ENCODE results near the gene ASAP3. TPM values are rescaled to one million over a fixed set of nuclear protein-coding genes. Genes with fewer than 3 reads are reported as not detected.
"Not testable (repeated sequence)": the region's sequence is repeated elsewhere in the genome, so short reads cannot be mapped to it uniquely, and the experiment has no call there.

ASAP3 gene
- total RNA-seq, 4 donors from 2014 or later: 68.7 to 130 (median 88.5) TPM

- no peaks in the 10 kb centered on the region for H3K36me3 ChIP-seq
- no peak for TF ChIP-seq POLR2AphosphoS5 (IDR thresholded peaks at IDR 0.05)
- no peak for TF ChIP-seq POLR2A (IDR thresholded peaks at IDR 0.05)
- TF ChIP-seq EP300 (IDR thresholded peaks at IDR 0.05): no peak
- TF ChIP-seq CTCF (IDR thresholded peaks at IDR 0.05): no peak
- H3K27ac ChIP-seq: no peak overlapping the region
- H3K4me3 ChIP-seq: no peak overlapping the region
- DNase-seq (ENCODE audit: low spot score in 2 of 2): no peak
- no peaks in the 10 kb centered on the region for H3K27me3 ChIP-seq
- H3K4me1 ChIP-seq: no peaks in the 10 kb centered on the region
- H3K9me3 ChIP-seq: no peaks in the 10 kb centered on the region
- WGBS: 89% methylated on average over 11 of the region's 13 CpGs
These were observed 22.6 kb upstream of the ASAP3 start for GRCh38 chr1:23506376-23507107.

- no peak for DNase-seq (ENCODE audit: low spot score in 2 of 2)
- Histone ChIP-seq H3K4me1 (no peaks in the 10 kb centered on the region), H3K27ac (no peak overlapping the region), H3K36me3 (no peaks in the 10 kb centered on the region), H3K4me3 (no peak overlapping the region), H3K27me3 (no peaks in the 10 kb centered on the region), H3K9me3 (no peaks in the 10 kb centered on the region)
- TF ChIP-seq EP300 (IDR thresholded peaks at IDR 0.05) (no peak), CTCF (IDR thresholded peaks at IDR 0.05) (no peak), POLR2A (IDR thresholded peaks at IDR 0.05) (no peak), POLR2AphosphoS5 (IDR thresholded peaks at IDR 0.05) (no peak)
- 95% methylated on average over 6 of the region's 6 CpGs for WGBS
These were observed 21.9 kb upstream of the ASAP3 start for GRCh38 chr1:23505851-23506250.

GRCh38 chr1:23504156-23504555 lies 20.2 kb upstream of the ASAP3 start:
- not testable (repeated sequence) for H3K36me3 ChIP-seq; DNase-seq (ENCODE audit: low spot score in 2 of 2); H3K27me3 ChIP-seq; H3K4me3 ChIP-seq; H3K27ac ChIP-seq; H3K4me1 ChIP-seq; H3K9me3 ChIP-seq
- no CpG with 5 or more reads among the region's 24 CpGs for WGBS

DNA sequence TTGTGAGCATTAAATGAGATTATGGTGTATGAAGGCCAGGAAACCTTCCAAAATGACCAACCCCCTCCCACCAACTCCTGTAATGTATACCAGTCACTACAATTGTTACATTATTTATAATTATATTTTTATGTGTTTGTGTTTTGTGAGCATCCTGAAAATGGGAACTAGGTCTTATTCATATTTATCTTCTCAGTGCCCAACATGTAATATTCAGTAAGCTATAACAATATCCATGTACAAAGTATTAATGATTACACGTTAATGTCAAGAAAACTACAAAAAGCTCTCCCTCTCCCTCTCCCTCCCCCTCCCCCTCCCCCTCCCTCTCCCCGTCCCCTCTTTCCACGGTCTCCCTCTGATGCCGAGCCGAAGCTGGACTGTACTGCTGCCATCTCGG lies 19.0 kb upstream of the ASAP3 start:
- no peak overlapping the region for H3K27ac ChIP-seq
- whole genome bisulfite sequencing: 60% methylated on average over 6 of the region's 6 CpGs
- no peaks in the 10 kb centered on the region for H3K9me3 ChIP-seq
- H3K27me3 ChIP-seq: no peaks in the 10 kb centered on the region
- DNase-seq (ENCODE audit: low spot score in 2 of 2): no peak
- TF ChIP-seq CTCF (IDR thresholded peaks at IDR 0.05): no peak
- TF ChIP-seq POLR2A (IDR thresholded peaks at IDR 0.05): no peak
- TF ChIP-seq EP300 (IDR thresholded peaks at IDR 0.05): no peak
- TF ChIP-seq POLR2AphosphoS5 (IDR thresholded peaks at IDR 0.05): no peak
- no peak overlapping the region for H3K4me3 ChIP-seq
- no peaks in the 10 kb centered on the region for H3K4me1 ChIP-seq
- H3K36me3 ChIP-seq: no peaks in the 10 kb centered on the region

DNA sequence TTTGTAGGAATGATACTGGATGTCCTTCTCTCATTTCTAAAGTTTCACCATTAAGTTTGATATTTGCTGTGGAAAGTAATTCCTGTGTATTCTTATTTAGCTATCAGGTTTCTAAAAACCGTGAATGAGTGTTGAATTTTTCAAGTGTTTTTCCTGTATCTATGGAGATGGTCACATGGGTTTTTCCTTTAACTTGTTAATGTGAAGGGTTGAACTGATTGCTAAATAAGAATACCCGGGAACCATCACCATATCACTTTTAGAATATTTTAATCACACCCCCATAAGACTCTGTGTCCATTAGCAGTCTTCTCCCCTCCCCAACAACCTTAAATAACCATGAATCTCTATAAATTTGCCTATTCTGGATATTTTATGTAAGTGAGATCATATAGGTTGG lies 16.5 kb upstream of the ASAP3 start:
- Histone ChIP-seq H3K9me3 (no peaks in the 10 kb centered on the region), H3K4me3 (no peak overlapping the region), H3K4me1 (no peaks in the 10 kb centered on the region), H3K27me3 (no peaks in the 10 kb centered on the region), H3K36me3 (no peaks in the 10 kb centered on the region), H3K27ac (no peak overlapping the region)
- TF ChIP-seq POLR2A (IDR thresholded peaks at IDR 0.05): no peak
- no peak for TF ChIP-seq POLR2AphosphoS5 (IDR thresholded peaks at IDR 0.05)
- TF ChIP-seq CTCF (IDR thresholded peaks at IDR 0.05): no peak
- TF ChIP-seq EP300 (IDR thresholded peaks at IDR 0.05): no peak
- 31% methylated on average over 2 of the region's 2 CpGs for WGBS
- DNase-seq (ENCODE audit: low spot score in 2 of 2): no peak
